ENCODE data around the gene HELLS.

DNA sequence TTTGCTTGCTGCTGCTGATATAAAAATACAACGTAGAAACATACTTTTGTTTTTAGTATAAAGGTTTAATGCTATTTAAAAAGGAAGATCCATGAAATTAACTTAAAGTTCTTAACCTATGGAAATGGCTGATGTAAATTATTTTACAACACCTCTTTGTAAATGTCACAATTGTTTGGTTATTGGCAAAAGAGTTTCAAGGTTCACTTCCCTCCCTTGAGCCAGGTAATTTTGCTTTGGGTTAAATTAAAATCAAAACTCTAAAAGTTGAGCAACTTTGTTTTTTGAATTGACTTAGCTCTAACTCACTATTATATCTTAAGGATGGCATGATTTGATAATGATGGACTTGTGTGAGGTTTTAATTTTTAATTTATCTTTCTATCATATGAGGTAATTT is 98.8 kb downstream of the HELLS start:
- TF ChIP-seq CTCF (IDR thresholded peaks at IDR 0.05) (no peak), MEF2A (IDR thresholded peaks at IDR 0.05; ENCODE audit: borderline replicate concordance, low read depth) (no peak), JUND (IDR thresholded peaks at IDR 0.05) (no peak), EZH2phosphoT487 (IDR thresholded peaks at IDR 0.05; ENCODE audit: borderline replicate concordance, low read depth) (no peak), SMC3 (IDR thresholded peaks at IDR 0.05; ENCODE audit: low read depth, low read length) (no peak), RXRA (IDR thresholded peaks at IDR 0.05; ENCODE audit: borderline replicate concordance, low read depth) (no peak), EP300 (IDR thresholded peaks at IDR 0.05; ENCODE audit: borderline replicate concordance in 1 of 2, low read depth in 1 of 2, low read length in 1 of 2) (no peak), ELF1 (IDR thresholded peaks at IDR 0.05) (no peak)
